Parathyroid adenoma (tissue), 2 donors: Measurements from ENCODE around the gene PBX1.

ENCODE experiments used
- H2AFZ ChIP-seq: fragments of 300-600 bp; sonication (generic); one replicate; pipeline ENCODE4 v1.7.0; 2017; ENCODE audit warnings: antibody characterized with exemption, mild to moderate bottlenecking
- H3K27ac ChIP-seq: fragments of 300-600 bp; sonication (generic); one replicate; pipeline ENCODE4 v1.7.0; 2017
- H3K27me3 ChIP-seq: fragments of 300-600 bp; sonication (generic); one replicate; pipeline ENCODE4 v1.7.0; 2017; ENCODE audit warnings: low read length; ENCODE audit not compliant: control insufficient read depth, insufficient read depth
- H3K36me3 ChIP-seq: fragments of 300-600 bp; sonication (generic); one replicate; pipeline ENCODE4 v1.7.0; 2017; ENCODE audit warnings: low read length; ENCODE audit not compliant: control insufficient read depth, insufficient read depth
- H3K4me1 ChIP-seq: fragments of 300-600 bp; sonication (generic); one replicate; pipeline ENCODE4 v1.7.0; 2017; ENCODE audit warnings: control low read depth
- H3K4me2 ChIP-seq: fragments of 300-600 bp; sonication (generic); one replicate; pipeline ENCODE4 v1.7.0; 2017; ENCODE audit warnings: low read length
- H3K4me3 ChIP-seq: fragments of 300-600 bp; sonication (generic); one replicate; pipeline ENCODE4 v1.7.0; 2017; ENCODE audit warnings: low read depth, low read length
- H3K79me2 ChIP-seq: fragments of 300-600 bp; sonication (generic); one replicate; pipeline ENCODE4 v1.7.0; 2017; ENCODE audit warnings: control low read depth
- H3K9ac ChIP-seq: fragments of 300-600 bp; sonication (generic); one replicate; pipeline ENCODE4 v1.7.0; 2017; ENCODE audit warnings: mild to moderate bottlenecking
- H3K9me3 ChIP-seq: fragments of 300-600 bp; sonication (generic); one replicate; pipeline ENCODE4 v1.7.0; 2017; ENCODE audit warnings: low read length; ENCODE audit not compliant: control insufficient read depth
- TF ChIP-seq, protein P1 (sequence below): fragments of 300-600 bp; sonication (generic); IDR thresholded peaks from one replicate; pipeline ENCODE4 v1.7.0; 2017; ENCODE audit warnings: antibody characterized with exemption, mild to moderate bottlenecking
- donor health status: primary hyperparathyroidism.

The PBX1 gene

DNA sequence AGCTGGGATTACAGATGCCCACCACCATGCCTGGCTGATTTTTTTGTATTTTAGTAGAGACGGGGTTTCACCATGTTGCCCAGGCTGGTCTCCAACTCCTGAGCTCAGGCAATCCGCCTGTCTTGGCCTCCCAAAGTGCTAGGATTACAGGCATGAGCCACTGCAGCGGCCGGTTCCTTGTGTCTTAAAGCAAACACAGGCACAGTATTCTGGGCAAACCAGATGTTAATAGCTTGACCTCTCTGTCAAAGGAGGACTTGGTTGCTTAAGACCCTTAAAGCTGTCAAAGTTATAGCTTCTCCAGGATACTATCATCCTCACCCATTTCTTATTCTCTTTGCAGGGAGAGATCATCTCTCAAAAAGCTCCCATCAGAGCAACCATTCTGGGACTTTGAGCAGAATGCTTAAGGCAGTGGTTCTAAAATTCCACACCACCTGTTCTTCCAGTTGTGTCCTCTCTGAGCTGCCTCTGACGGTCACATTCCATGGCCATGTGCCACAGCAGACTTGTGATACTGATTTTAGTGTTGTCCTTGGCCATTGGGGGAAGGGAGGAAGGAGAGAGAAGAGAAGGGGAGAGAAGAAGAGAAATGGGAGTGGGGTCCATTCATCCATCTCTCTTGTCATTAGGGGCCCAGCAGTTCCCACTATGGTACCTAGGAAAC is 81.8 kb downstream of the PBX1 start:
- Histone ChIP-seq H3K27ac (no peak overlapping the region), H3K36me3 (no peaks in the 10 kb centered on the region), H2AFZ (no peak overlapping the region), H3K79me2 (peaks cover 11% of the 10 kb centered on the region), H3K4me2 (no peak overlapping the region), H3K27me3 (no peaks in the 10 kb centered on the region), H3K9ac (no peak overlapping the region), H3K9me3 (no peaks in the 10 kb centered on the region), H3K4me1 (peaks cover 20% of the 10 kb centered on the region), H3K4me3 (no peak overlapping the region)
- TF ChIP-seq, protein P1, sequence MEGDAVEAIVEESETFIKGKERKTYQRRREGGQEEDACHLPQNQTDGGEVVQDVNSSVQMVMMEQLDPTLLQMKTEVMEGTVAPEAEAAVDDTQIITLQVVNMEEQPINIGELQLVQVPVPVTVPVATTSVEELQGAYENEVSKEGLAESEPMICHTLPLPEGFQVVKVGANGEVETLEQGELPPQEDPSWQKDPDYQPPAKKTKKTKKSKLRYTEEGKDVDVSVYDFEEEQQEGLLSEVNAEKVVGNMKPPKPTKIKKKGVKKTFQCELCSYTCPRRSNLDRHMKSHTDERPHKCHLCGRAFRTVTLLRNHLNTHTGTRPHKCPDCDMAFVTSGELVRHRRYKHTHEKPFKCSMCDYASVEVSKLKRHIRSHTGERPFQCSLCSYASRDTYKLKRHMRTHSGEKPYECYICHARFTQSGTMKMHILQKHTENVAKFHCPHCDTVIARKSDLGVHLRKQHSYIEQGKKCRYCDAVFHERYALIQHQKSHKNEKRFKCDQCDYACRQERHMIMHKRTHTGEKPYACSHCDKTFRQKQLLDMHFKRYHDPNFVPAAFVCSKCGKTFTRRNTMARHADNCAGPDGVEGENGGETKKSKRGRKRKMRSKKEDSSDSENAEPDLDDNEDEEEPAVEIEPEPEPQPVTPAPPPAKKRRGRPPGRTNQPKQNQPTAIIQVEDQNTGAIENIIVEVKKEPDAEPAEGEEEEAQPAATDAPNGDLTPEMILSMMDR: no peak

DNA sequence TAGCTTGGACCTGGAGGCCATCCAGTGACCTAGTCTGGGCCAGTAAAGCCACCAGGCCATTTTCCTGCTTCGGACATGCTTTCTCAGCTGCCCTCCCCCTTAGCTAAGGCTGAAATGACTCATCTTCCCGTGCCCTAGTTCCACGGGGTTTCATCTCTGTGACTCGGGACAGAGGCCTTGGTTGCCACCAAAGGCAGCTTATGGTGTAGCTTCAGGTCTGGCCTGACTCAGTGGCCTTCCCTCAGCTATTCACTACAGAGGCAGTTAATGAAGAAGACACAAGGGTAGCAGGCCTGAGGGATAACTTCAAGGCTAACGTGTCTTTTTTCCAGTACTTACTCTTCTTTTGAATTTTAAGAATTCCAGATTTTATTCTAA is 82.4 kb downstream of the PBX1 start:
- Histone ChIP-seq H3K9ac (no peak overlapping the region), H3K36me3 (no peaks in the 10 kb centered on the region), H3K79me2 (peaks cover 11% of the 10 kb centered on the region), H2AFZ (no peak overlapping the region), H3K27me3 (no peaks in the 10 kb centered on the region), H3K27ac (no peak overlapping the region), H3K9me3 (no peaks in the 10 kb centered on the region), H3K4me1 (peaks cover 20% of the 10 kb centered on the region), H3K4me3 (no peak overlapping the region), H3K4me2 (no peak overlapping the region)
- TF ChIP-seq, protein P1: no peak

DNA sequence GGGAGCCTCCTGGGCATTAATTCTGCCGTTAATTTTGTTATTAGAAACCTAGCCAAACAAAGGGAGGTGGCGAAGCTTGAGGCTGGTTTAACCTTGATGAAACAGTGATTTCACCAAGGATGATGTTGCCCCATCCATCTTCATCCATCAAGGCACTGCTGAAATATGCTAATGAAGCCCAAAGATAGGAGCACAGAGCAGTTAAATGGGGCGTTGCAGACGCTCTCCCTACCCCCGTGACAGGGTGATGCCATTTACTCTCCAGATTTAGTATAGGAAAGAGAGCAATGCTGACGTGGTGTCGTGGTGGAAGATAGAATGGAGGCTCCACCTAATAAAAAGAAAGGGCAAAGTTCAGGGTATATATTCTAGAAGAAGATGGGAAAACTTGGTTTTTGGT is 84.0 kb downstream of the PBX1 start:
- H3K27me3 ChIP-seq: no peaks in the 10 kb centered on the region
- peaks cover 13% of the 10 kb centered on the region for H3K4me1 ChIP-seq
- H3K79me2 ChIP-seq: peaks cover 14% of the 10 kb centered on the region
- no peak overlapping the region for H3K9ac ChIP-seq
- H3K4me3 ChIP-seq: no peak overlapping the region
- TF ChIP-seq, protein P1: no peak
- H3K27ac ChIP-seq: no peak overlapping the region
- no peak overlapping the region for H2AFZ ChIP-seq
- no peaks in the 10 kb centered on the region for H3K36me3 ChIP-seq
- H3K9me3 ChIP-seq: no peaks in the 10 kb centered on the region
- no peak overlapping the region for H3K4me2 ChIP-seq

DNA sequence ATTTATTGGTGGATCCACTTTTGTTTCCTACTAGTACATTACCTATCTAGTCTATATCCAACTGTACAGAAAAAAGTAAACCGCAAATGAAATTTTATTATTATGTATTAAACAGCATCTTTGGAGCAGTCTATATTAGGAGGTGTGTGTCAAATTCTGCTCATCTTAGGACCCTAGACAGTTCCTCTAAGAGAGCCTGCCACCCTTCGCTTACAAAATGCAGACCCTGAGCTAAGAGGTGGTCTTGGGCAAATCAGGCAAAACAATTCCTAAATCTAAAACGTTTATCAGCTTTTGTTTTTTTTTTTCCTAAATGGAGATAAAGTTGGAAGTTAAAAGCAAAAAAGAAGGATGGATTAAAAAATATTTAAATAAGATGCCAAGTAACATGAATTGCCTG is 85.3 kb downstream of the PBX1 start:
- TF ChIP-seq, protein P1: no peak
- H3K27ac ChIP-seq: no peak overlapping the region
- no peaks in the 10 kb centered on the region for H3K9me3 ChIP-seq
- H3K4me2 ChIP-seq: no peak overlapping the region
- H3K9ac ChIP-seq: no peak overlapping the region
- peaks cover 13% of the 10 kb centered on the region for H3K4me1 ChIP-seq
- H3K79me2 ChIP-seq: peaks cover 14% of the 10 kb centered on the region
- no peaks in the 10 kb centered on the region for H3K36me3 ChIP-seq
- no peaks in the 10 kb centered on the region for H3K27me3 ChIP-seq
- H2AFZ ChIP-seq: no peak overlapping the region
- H3K4me3 ChIP-seq: no peak overlapping the region
